HG02798 (cell line): ENCODE data around the gene ZBTB49.
"Not testable (repeated sequence)": the region's sequence is repeated elsewhere in the genome, so short reads cannot be mapped to it uniquely, and the experiment has no call there.

Experiments
- ATAC-seq: cut with Tn5 transposase; IDR thresholded peaks from one replicate; pipeline ENCODE4 v1.9.1; 2021; ENCODE audit warnings: mild to moderate bottlenecking; ENCODE audit not compliant: unreplicated experiment, poor library complexity

Gene ZBTB49

GRCh38 chr4:4321951-4322688 is 32.1 kb downstream of the ZBTB49 start:
- no peak for ATAC-seq

- no peak for ATAC-seq
Observed at GRCh38 chr4:4323705-4324534, 33.9 kb downstream of the ZBTB49 start.

DNA sequence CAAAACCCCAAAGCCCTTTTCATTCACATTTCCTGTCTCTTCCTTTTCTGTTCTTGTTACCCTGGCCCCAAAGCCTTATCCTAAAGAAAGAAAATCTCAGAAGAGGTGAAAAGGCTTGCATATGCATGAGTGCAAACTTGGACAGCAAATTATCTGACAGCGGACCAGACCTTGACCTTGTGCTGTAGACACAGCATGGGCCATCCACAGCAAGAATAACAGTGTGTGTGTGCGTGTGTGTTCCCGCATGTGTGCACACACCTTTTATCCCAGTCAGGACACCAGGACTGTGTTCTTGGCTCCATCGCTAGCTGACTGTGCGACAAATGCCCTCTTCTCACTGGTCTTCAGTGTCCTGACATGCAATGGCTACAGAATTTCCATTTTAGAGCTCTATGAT is 35.3 kb downstream of the ZBTB49 start:
- ATAC-seq, result no peak

DNA sequence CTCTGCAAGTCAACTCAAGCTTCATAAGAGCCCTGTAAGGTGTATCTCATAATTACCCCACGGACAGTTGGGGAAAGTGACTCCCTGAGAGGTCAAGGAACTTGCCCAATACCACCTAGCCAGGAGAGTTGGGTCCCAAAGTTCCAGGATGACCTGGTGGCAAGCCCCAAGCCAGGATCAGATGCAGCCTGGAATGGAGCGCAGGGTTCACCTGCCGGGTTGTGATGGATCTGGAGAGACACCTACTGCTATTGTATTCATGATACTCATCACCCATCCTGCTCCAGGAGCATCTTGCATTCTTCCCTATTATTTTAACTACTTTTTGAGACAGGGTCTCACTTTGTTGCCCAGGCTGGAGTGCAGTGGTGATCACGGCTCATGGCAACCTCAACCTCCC is 36.1 kb downstream of the ZBTB49 start:
- no peak for ATAC-seq

DNA sequence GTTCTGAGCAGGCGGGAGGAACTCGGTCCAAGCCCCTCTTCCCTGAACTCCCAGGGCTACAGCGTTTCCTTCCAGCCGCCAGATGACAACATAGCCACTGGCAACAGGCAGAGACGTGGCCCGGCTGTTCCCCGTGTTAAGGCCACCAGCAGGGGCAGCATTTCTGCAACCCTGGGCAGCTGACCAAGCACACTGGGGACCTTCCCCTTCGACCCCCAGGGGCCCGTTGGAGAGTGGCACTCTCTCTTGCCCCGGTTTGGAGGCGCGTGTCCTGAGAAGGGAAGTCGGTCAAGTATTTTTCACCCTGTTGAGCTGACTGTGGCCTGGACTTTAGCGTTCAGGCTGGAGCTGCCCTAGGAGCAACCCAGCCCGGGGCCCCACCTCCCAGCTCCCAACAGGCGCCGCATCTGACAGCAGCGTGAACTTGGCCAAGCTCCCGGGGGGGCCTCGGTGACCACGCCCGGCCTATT is 37.6 kb downstream of the ZBTB49 start:
- ATAC-seq, result no peak

- ATAC-seq, result no peak
Observed at GRCh38 chr4:4328206-4328605, 38.2 kb downstream of the ZBTB49 start.

DNA sequence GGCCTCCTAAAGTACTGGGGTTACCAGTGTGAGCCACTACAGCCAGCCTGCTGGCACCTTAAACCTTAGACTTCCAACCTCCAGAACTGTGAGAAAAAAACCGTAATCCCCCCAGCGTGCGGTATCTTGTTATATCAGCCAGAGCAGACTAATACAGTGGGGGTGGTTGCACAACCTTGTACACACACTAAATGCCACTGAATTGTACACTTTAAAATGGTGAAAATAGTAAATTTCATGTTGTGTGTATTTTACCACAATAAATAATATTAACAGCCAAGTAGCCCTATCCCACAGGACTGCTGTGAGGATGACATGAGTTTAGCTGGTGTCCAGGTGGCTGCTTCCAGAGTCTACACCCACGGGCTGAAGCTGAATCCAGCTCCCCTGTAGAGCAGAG is 38.8 kb downstream of the ZBTB49 start:
- ATAC-seq, result no peak

DNA sequence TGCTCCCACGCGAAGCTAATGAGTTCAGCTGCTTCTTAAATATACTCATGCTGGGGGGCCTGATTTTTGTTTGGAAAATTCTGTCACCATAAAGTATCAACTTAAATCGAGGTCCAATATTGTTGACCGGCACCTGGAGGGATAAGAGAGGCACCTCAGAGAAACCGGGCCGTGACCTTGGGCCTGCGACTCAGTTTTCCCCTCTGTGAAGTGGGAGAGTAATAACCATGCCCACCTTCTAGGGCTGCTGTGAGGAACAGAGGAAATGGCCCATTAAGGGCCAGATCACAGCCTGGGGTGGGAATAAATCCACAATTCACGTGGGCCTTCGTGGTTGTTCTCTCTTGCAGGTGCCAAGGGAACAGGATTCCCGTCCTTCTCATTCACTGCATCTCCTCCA is 39.4 kb downstream of the ZBTB49 start:
- no peak for ATAC-seq

DNA sequence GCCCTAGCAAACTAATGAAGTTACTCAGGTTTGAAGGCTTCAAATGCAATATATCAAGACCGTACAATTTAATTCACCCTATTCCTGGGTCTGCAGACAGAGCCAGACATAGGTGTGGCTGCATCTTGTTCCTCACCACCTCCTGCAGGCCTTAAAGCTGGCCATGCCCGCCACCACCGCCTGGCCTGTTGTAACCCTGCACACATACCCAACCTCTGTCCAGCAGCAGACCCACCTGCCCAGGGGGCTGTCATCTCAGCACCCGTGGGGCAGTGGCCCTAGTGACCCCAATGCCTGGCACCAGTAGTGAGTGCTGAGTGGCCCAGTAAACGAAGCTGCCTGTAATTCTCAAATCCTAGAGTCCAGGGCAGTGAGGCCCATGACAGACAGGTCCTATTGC is 40.7 kb downstream of the ZBTB49 start:
- no peak for ATAC-seq

- no peak for ATAC-seq
Observed at GRCh38 chr4:4332529-4332928, 42.5 kb downstream of the ZBTB49 start.

- ATAC-seq, result no peak
Observed at GRCh38 chr4:4333265-4333706, 43.2 kb downstream of the ZBTB49 start.

DNA sequence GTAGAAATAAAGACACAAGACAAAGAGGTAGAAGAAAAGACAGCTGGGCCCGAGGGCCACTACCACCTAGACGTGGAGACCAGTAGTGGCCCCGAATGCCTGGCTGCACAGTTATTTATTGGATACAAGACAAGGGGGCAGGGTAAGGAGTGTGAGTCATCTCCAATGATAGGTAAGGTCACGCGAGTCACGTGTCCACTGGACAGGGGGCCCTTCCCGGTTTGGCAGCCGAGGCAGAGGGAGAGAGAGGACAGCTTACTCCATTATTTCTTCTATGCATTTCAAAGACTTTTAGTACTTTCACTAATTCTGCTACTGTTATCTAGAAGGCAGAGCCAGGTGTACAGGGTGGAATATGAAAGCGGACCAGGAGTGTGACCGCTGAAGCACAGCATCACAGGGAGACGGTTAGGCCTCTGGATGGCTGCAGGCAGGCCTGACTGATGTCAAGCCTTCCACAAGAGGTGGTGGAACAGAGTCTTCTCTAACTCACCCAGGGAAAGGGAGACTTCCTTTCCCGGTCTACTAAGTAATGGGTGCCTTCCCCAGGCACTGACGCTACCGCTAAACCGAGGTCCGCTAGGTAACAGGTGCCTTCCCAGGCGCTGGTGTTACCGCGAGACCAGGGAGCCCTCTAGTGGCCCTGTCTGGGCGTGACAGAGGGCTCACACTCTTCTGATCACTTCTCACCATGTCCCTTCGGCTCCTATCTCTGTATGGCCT is 44.9 kb downstream of the ZBTB49 start:
- peak; percentile 60 for ATAC-seq

- no peak for ATAC-seq
Observed at GRCh38 chr4:4338210-4339001, 48.4 kb downstream of the ZBTB49 start.

DNA sequence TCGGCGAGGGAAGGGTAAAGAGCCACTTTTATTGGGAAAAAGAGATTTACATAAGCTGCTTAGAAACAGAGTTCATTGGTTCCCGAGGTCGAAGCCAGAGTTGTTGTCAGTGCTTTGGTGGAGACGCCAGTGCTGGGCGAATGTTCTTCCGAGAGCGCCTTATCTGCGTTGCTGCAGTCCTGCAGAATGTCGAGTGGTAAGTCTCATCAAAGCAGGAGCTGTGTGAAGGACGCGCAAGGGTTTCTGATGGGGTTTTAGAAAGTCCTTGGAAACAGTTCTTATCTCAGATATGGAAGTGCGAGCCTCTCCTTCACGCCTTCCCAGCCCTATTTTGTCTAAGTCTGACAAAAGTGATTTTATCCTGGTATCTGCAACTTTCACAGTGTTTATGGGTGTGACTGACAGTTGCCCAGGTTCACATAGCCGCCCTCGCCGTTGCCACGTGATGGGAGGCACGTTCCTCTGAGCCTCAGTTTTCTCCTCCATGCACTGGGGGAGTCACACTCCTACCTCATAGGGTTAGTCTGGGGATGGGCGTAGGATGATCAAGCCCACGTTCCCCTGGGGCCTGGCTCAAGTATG is 49.5 kb downstream of the ZBTB49 start:
- no peak for ATAC-seq

DNA sequence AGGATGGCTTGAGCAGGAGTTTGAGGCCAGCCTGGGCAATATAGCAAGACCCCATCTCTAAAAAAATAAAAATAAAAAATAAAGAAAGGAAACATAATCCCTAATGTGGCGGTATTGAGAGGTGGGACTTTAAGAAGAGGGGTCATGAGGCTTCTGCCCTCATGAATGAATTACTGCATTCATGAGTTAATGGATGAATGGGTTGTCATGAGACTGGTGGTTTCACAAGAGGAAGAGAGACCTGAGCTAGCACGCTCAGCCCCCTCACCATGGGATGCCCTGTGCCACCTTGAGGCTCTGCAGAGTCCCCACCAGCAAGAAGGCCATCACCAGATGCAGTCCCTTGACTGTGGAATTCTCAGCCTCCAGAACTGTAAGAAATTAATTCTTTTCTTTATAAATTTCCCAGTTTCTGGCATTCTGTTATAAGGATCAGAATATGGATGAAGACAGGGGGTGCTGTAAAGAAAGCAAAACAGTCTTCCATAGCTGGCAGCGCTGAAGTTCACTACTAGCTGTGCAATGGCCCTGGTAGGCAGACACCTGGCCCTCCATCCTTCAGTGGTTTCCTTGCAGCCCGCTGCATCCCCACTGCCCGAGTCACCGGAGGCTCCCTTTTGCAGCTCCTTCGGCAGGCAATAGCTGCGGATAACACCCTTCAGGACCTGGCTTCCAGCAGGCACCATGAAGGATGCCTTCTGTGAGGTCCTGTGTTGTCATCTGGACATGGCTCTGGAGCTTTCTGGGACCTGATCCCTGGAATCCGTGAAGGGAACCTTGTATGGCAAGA is 52.0 kb downstream of the ZBTB49 start:
- no peak for ATAC-seq

DNA sequence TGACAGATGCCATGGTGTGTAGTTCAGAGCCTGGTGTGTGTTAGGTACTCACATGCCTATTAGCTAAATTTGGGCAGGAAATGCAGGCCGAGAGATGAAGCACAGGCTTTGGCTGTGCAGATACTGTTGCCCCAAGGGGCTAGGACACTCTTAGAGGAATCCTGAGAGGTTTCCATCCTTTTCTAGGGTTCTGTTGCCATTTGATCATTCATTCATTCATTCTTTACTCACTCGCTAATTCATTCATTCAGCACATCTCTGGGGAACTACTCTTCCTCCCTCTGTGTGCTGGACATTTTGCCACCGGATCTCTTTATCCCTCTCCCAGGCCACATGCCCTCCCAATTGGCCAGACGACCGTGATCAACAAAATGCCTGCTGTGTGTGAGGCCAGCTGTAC is 53.0 kb downstream of the ZBTB49 start:
- ATAC-seq, result no peak

DNA sequence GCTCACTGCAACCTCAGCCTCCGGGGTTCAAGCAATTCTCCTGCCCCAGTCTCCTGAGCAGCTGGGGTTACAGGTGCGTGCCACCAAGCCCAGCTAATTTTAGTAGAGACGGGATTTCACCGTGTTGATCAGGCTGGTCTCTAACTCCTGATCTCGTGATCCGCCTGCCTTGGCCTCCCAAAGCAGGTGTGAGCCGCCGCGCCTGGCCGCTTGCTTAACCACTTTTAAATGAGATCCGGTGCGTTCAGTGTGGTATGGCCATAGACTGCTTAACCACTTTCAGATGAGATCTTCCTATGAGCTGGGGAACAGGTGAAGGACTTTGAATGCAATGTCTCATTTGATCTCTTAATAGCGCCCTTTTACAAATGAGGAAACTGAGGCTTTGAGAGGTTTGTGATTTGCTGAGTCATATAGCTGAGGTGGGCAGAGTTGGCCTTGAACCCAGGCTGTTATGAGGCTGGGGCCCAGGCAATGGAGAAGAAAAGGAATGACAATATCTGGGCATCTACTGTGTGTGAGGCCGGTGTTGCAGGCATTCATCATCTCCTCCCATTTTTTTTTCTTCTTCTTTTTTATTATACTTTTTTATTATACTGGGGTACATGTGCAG is 55.0 kb downstream of the ZBTB49 start:
- ATAC-seq, result peak; percentile 85

- no peak for ATAC-seq
Observed at GRCh38 chr4:4347585-4347984, 57.5 kb downstream of the ZBTB49 start.

DNA sequence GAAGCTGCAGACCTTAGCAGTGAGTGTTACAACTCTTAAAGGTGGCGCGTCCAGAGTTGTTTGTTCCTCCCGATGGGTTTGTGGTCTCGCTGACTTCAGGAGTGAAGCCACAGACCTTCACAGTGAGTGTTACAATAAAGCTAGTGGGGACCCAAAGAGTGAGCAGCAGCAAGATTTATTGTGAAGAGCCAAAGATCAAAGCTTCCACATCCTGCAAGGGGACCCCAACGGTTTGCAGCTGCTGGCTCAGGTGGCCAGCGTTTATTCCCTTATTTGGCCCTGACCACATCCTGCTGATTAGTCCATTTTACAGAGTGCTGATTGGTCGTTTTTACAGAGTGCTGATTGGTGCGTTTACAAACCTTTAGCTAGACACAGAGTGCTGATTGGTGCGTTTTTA is 58.5 kb downstream of the ZBTB49 start:
- not testable (repeated sequence) for ATAC-seq
